OCI-LY7 (cell line): ENCODE measurements around the gene EOMES.

ENCODE experiments used
- EZH2phosphoT487 ChIP-seq: fragments of 200-600 bp; sonication (generic); IDR thresholded peaks from 2 replicates; pipeline ENCODE4 v1.6.1; 2018; ENCODE audit warnings: low read depth, borderline replicate concordance, mild to moderate bottlenecking, mixed run types, antibody characterized with exemption, low read length, moderate library complexity, mixed read lengths
- TF ChIP-seq, protein P1 (sequence below): fragments of 200-600 bp; sonication (generic); conservative IDR thresholded peaks from 2 replicates; pipeline ENCODE4 v1.5.1; 2014; ENCODE audit warnings: mild to moderate bottlenecking, antibody characterized with exemption, low read length, moderate library complexity, mixed read lengths

DNA sequence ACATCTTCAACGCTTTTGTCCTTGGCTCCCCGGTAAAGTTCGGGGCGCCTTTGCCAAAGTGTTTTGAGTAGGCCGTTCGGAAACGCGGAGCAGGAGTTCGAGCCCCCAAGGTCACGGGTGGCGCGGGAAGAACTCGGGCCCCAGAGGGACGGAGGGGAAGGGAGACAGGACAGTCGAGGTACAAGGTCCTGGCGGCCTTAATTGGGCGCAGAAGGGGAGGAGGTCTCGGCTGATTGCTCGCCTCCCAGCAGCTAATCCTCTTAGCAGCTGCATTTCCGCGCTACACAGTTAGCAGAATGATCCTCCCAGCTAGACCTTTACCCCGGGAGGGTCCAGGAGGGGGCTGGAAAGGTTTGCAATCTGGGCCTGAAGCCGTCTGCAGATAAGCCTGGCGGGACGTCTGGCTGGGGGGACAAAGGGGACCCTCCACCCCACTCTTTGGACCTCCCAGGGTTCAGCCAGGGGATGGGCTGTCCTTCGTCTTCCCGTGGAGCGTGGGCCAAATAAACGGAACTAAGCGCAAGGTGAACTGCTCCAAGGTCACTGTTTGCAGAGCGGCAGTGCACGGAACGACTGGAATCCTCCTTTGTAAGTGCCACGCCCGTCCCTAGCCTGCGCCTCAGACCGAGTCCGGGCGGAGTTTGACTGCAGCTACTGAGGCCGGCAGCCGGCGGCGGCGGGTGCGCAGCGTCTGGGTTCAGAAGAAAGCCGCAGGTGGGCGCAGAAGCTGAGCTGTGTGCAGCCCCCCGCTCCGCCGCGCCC lies 7.2 kb downstream of the EOMES start:
- TF ChIP-seq, protein P1, sequence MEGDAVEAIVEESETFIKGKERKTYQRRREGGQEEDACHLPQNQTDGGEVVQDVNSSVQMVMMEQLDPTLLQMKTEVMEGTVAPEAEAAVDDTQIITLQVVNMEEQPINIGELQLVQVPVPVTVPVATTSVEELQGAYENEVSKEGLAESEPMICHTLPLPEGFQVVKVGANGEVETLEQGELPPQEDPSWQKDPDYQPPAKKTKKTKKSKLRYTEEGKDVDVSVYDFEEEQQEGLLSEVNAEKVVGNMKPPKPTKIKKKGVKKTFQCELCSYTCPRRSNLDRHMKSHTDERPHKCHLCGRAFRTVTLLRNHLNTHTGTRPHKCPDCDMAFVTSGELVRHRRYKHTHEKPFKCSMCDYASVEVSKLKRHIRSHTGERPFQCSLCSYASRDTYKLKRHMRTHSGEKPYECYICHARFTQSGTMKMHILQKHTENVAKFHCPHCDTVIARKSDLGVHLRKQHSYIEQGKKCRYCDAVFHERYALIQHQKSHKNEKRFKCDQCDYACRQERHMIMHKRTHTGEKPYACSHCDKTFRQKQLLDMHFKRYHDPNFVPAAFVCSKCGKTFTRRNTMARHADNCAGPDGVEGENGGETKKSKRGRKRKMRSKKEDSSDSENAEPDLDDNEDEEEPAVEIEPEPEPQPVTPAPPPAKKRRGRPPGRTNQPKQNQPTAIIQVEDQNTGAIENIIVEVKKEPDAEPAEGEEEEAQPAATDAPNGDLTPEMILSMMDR = no peak
- no peak for TF ChIP-seq EZH2phosphoT487
